H1 (cell line): ENCODE data around the gene NIM1K. TPM values are rescaled to one million over a fixed set of nuclear protein-coding genes. Genes with fewer than 3 reads are reported as not detected.
"Not testable (repeated sequence)": the region's sequence is repeated elsewhere in the genome, so short reads cannot be mapped to it uniquely, and the experiment has no call there.

ENCODE experiments used
- CTCF ChIA-PET: fragments of 300-600 bp; sonication (Branson Sonifier 250); formaldehyde crosslinking; loops from one replicate; lab custom pipeline; 2021; ENCODE audit not compliant: partially characterized antibody; lab: Charles Lee
- POLR2A ChIA-PET: fragments of 300-600 bp; sonication (Branson Sonifier 250); formaldehyde crosslinking; loops from one replicate; lab custom pipeline; 2021; ENCODE audit warnings: inconsistent platforms; ENCODE audit not compliant: partially characterized antibody; lab: Charles Lee
- DNase-seq, 2 experiments: peaks; one replicate each; pipeline versions ENCODE4 v3.0.0 to v3.0.0-alpha.2; 2010 to 2022; ENCODE audit warnings: low spot score in 2 of 2, low read depth in 1 of 2, mixed read lengths in 1 of 2
- FAIRE-seq: peaks from 2 replicates; lab custom pipeline; 2011; peaks lifted over from hg19 to GRCh38; lab: Jason Lieb, UNC
- H2AFZ ChIP-seq: 2 replicates; pipeline ENCODE4 v1.8.1; 2012; ENCODE audit warnings: low read length, inconsistent platforms
- H2AK5ac ChIP-seq: 2 replicates; pipeline ENCODE4 v1.6.1; 2013; ENCODE audit warnings: low read depth, low read length
- H2BK120ac ChIP-seq: replicated peaks from 2 replicates; pipeline ENCODE3; 2013; ENCODE audit warnings: low read depth, low read length, inconsistent platforms
- H2BK12ac ChIP-seq: 2 replicates; pipeline ENCODE4 v1.6.1; 2013; ENCODE audit warnings: low read depth, low read length
- H2BK15ac ChIP-seq: 2 replicates; pipeline ENCODE4 v1.6.1; 2013; ENCODE audit warnings: low read length
- H2BK20ac ChIP-seq: 2 replicates; pipeline ENCODE4 v1.6.1; 2013; ENCODE audit warnings: low read length
- H2BK5ac ChIP-seq: 2 replicates; pipeline ENCODE4 v1.6.1; 2013; ENCODE audit warnings: low read depth, low read length
- H3K14ac ChIP-seq: 2 replicates; pipeline ENCODE4 v1.6.1; 2013; ENCODE audit warnings: inconsistent platforms; ENCODE audit not compliant: insufficient read length
- H3K18ac ChIP-seq: 2 replicates; pipeline ENCODE4 v1.6.1; 2013; ENCODE audit warnings: low read length; ENCODE audit errors: extremely low read depth
- H3K23ac ChIP-seq: 2 replicates; pipeline ENCODE4 v1.6.1; 2013; ENCODE audit warnings: inconsistent platforms; ENCODE audit not compliant: insufficient read length
- H3K23me2 ChIP-seq: 2 replicates; pipeline ENCODE4 v1.6.1; 2013; ENCODE audit warnings: low read depth, low read length
- H3K27ac ChIP-seq: 2 replicates; pipeline ENCODE4 v1.6.1; 2011; ENCODE audit warnings: low read depth, low read length, inconsistent platforms
- H3K27me3 ChIP-seq, 4 experiments: replicated peaks in 1 of 4; 1 replicate in 1 of 4; 2 replicates in 3 of 4; pipeline versions ENCODE4 v1.6.1 to v1.8.1; 2011 to 2013; ENCODE audit warnings: low read length in 3 of 4, mild to moderate bottlenecking in 3 of 4, inconsistent platforms in 2 of 4, mixed read lengths in 2 of 4, moderate library complexity in 1 of 4; ENCODE audit not compliant: control insufficient read depth in 3 of 4, insufficient read depth in 3 of 4; ENCODE audit errors: extremely low read depth in 1 of 4
- H3K36me3 ChIP-seq, 4 experiments: 2 replicates each; pipeline versions ENCODE4 v1.6.1 to v1.8.1; 2011 to 2013; ENCODE audit warnings: mild to moderate bottlenecking in 4 of 4, low read length in 3 of 4, moderate library complexity in 2 of 4, control low read depth in 1 of 4, inconsistent platforms in 1 of 4; ENCODE audit not compliant: insufficient read depth in 4 of 4, control insufficient read depth in 2 of 4
- H3K4ac ChIP-seq: replicated peaks from 2 replicates; pipeline ENCODE3; 2013; ENCODE audit warnings: low read length, low read depth, mixed read lengths, inconsistent platforms; ENCODE audit not compliant: insufficient read length
- H3K4me1 ChIP-seq, 4 experiments: replicated peaks in 1 of 4; 1 replicate in 1 of 4; 2 replicates in 3 of 4; pipeline versions ENCODE4 v1.6.1 to v1.8.1; 2011 to 2013; ENCODE audit warnings: low read length in 3 of 4, inconsistent platforms in 2 of 4, mixed read lengths in 1 of 4; ENCODE audit not compliant: insufficient read depth in 4 of 4, control insufficient read depth in 3 of 4
- H3K4me2 ChIP-seq, 2 experiments: 2 replicates each; pipeline versions ENCODE4 v1.6.1 to v1.8.1; 2011 to 2013; ENCODE audit warnings: low read depth in 2 of 2, low read length in 2 of 2, control low read depth in 1 of 2, inconsistent platforms in 1 of 2, mild to moderate bottlenecking in 1 of 2; ENCODE audit not compliant: insufficient read depth in 1 of 2
- H3K4me3 ChIP-seq, 4 experiments: fragments of 200-600, 300-600 bp in 1 of 4; sonication (generic), shearing (Covaris generic), sonication (Bioruptor Twin) in 1 of 4; 2 replicates each; pipeline versions ENCODE4 v1.5.1 to v1.8.1; 2011 to 2016; ENCODE audit warnings: low read length in 4 of 4, low read depth in 3 of 4, control low read depth in 2 of 4, inconsistent platforms in 2 of 4, mild to moderate bottlenecking in 2 of 4, mixed read lengths in 1 of 4, moderate library complexity in 1 of 4; ENCODE audit not compliant: insufficient read depth in 2 of 4; ENCODE audit errors: extremely low read depth in 1 of 4
- H3K56ac ChIP-seq: replicated peaks from 2 replicates; pipeline ENCODE3; 2013; ENCODE audit warnings: low read depth, mild to moderate bottlenecking, mixed read lengths, low read length, inconsistent platforms; ENCODE audit not compliant: insufficient read length
- H3K79me1 ChIP-seq: 2 replicates; pipeline ENCODE4 v1.6.1; 2013; ENCODE audit warnings: low read depth, low read length, control low read depth
- H3K79me2 ChIP-seq, 2 experiments: 2 replicates each; pipeline versions ENCODE4 v1.6.1 to v1.8.1; 2012 to 2013; ENCODE audit warnings: low read length in 2 of 2, mild to moderate bottlenecking in 2 of 2, inconsistent platforms in 1 of 2; ENCODE audit not compliant: insufficient read depth in 2 of 2, control insufficient read depth in 1 of 2
- H3K9ac ChIP-seq, 4 experiments: replicated peaks in 1 of 4; 1 replicate in 1 of 4; 2 replicates in 3 of 4; pipeline versions ENCODE4 v1.6.1 to v1.8.1; 2011 to 2013; ENCODE audit warnings: low read depth in 3 of 4, low read length in 3 of 4, control low read depth in 2 of 4, mild to moderate bottlenecking in 2 of 4, moderate library complexity in 2 of 4, inconsistent platforms in 1 of 4; ENCODE audit errors: extremely low read depth in 1 of 4
- H3K9me3 ChIP-seq, 2 experiments: 2 replicates each; pipeline versions ENCODE4 v1.6.1 to v1.8.1; 2012 to 2013; ENCODE audit warnings: mild to moderate bottlenecking in 2 of 2, moderate library complexity in 2 of 2, control low read depth in 1 of 2, inconsistent platforms in 1 of 2, low read depth in 1 of 2, low read length in 1 of 2, mixed read lengths in 1 of 2; ENCODE audit not compliant: insufficient read depth in 2 of 2
- H4K20me1 ChIP-seq, 2 experiments: replicated peaks in 1 of 2; 2 replicates each; pipeline versions ENCODE3 to v1.8.1; 2011 to 2013; ENCODE audit warnings: inconsistent platforms in 2 of 2, low read length in 2 of 2, mild to moderate bottlenecking in 1 of 2; ENCODE audit not compliant: insufficient read depth in 2 of 2, control insufficient read depth in 1 of 2
- H4K5ac ChIP-seq: 2 replicates; pipeline ENCODE4 v1.6.1; 2013; ENCODE audit warnings: low read length, low read depth, mixed read lengths, inconsistent platforms; ENCODE audit not compliant: insufficient read length
- H4K8ac ChIP-seq: 2 replicates; pipeline ENCODE4 v1.8.0; 2013; ENCODE audit warnings: mild to moderate bottlenecking, moderate library complexity, low read length, inconsistent platforms; ENCODE audit not compliant: insufficient read depth; ENCODE audit errors: extremely low read depth
- H4K91ac ChIP-seq: replicated peaks from 2 replicates; pipeline ENCODE3; 2013; ENCODE audit warnings: low read length, mixed read lengths, inconsistent platforms; ENCODE audit not compliant: insufficient read length
- WGBS, 2 experiments: shearing (Covaris generic) in 1 of 2; methylation state at CpG; one replicate each; pipeline versions ENCODE4 v1.1.6 to v1.1.7; 2013 to 2015; ENCODE audit warnings: low lambda C conversion rate in 2 of 2, mixed read lengths in 2 of 2, inconsistent platforms in 1 of 2, low coverage in 1 of 2, missing lambda C conversion rate in 1 of 2; ENCODE audit not compliant: insufficient replicate concordance in 2 of 2, insufficient coverage in 1 of 2, insufficient read length in 1 of 2; ENCODE audit errors: extremely low coverage in 1 of 2, missing lambda C conversion rate in 1 of 2; 5-methylcytosine and 5-hydroxymethylcytosine counted together
- polyA plus RNA-seq, 7 experiments: library from polyadenylated mRNA; depleted of rRNA in 3 of 7; stranded (reverse) in 5 of 7; unstranded in 2 of 7; fragments of >200 nt in 5 of 7; fragments of 200-250 nt in 2 of 7; gene quantifications; 1 replicate in 5 of 7; 2 replicates in 1 of 7; 4 replicates in 1 of 7; pipeline versions ENCODE4 v1.2.1 to v1.2.3, GENCODE V29; 2011 to 2013; ENCODE audit warnings: missing spikeins in 2 of 7, mixed read lengths in 2 of 7
- total RNA-seq: library from RNA; stranded (reverse); fragmentation: NEBNext Ultra II Directional; extraction: Animal tissue kit (Norgen Biotek cat#: 25700); gene quantifications from 2 replicates; pipeline ENCODE4 v1.2.1, GENCODE V29; 2021

Gene NIM1K
- total and polyA plus RNA-seq, 2 of the 8 experiments (the other 6 are each of a cell fraction or from before 2014, with no cell fraction given), result not detected

DNA sequence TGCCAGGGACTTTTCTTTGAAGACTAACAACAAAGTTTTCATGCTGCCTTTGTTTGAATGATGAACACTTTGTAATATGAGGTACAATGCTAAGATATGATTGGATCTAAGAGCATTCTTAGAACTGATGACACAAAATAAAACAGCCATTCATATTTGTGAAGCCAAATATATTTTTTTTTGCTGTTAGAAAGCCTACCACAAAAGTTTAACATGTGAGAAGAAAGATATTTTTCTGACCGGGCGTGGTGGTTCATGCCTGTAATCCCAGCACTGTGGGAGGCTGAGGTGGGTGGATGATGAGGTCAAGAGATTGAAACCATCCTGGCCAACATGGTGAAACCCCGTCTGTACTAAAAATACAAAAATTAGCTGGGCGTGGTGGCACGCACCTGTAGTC lies 9.4 kb downstream of the NIM1K start:
- DNase-seq, H4K8ac ChIP-seq, H3K56ac ChIP-seq, H2AK5ac ChIP-seq, H3K23me2 ChIP-seq, H3K23ac ChIP-seq, H2BK20ac ChIP-seq, H3K4me2 ChIP-seq, H3K4me1 ChIP-seq, H4K91ac ChIP-seq, H3K79me2 ChIP-seq, H4K20me1 ChIP-seq, H3K36me3 ChIP-seq, H3K79me1 ChIP-seq, H3K4ac ChIP-seq, H3K27ac ChIP-seq, H3K9ac ChIP-seq, H3K4me3 ChIP-seq, H3K14ac ChIP-seq, H2AFZ ChIP-seq, H2BK12ac ChIP-seq, H3K9me3 ChIP-seq, H2BK120ac ChIP-seq, H3K18ac ChIP-seq, H3K27me3 ChIP-seq, FAIRE-seq, H2BK5ac ChIP-seq, H4K5ac ChIP-seq, H2BK15ac ChIP-seq: not testable (repeated sequence)
- WGBS, 2 experiments, result 82% methylated on average over 5 of the region's 5 CpGs; no CpG with 5 or more reads in 1 of the 2 experiments
- ChIA-PET POLR2A (interaction anchor here (1.1 kb wide), 1 partner anchor 81 kb away, joined by 3 read pairs; the partner anchor contains the start of gene ZNF131), CTCF (interaction anchor here (0.7 to 1.6 kb wide), 5 partner anchors 10 to 188 kb away, joined by 3 to 6 read pairs (median 3); partner anchors contain the start of gene HMGCS1)
